Ishikawa (cell line): ENCODE measurements around the gene SLC22A3.

ENCODE experiments used
- CEBPB ChIP-seq: IDR thresholded peaks from 2 replicates; pipeline ENCODE4 v1.6.1; 2012
- CREB1 ChIP-seq: IDR thresholded peaks from 2 replicates; pipeline ENCODE4 v1.6.1; 2012; ENCODE audit warnings: low read depth
- EGR1 ChIP-seq: IDR thresholded peaks from 2 replicates; pipeline ENCODE4 v1.6.1; 2012
- EP300 ChIP-seq: IDR thresholded peaks from 2 replicates; pipeline ENCODE4 v1.6.1; 2012; ENCODE audit warnings: borderline replicate concordance
- FOXM1 ChIP-seq: IDR thresholded peaks from 2 replicates; pipeline ENCODE4 v1.6.1; 2012; ENCODE audit warnings: low read depth, borderline replicate concordance
- MAX ChIP-seq: IDR thresholded peaks from 2 replicates; pipeline ENCODE4 v1.6.1; 2012
- NFIC ChIP-seq: IDR thresholded peaks from 2 replicates; pipeline ENCODE4 v1.6.1; 2012
- RAD21 ChIP-seq: IDR thresholded peaks from 2 replicates; pipeline ENCODE4 v1.6.1; 2012; ENCODE audit warnings: low read depth
- REST ChIP-seq: IDR thresholded peaks from 2 replicates; pipeline ENCODE4 v1.6.1; 2012; ENCODE audit warnings: low read depth, mild to moderate bottlenecking
- TAF1 ChIP-seq: IDR thresholded peaks from 2 replicates; pipeline ENCODE4 v1.6.1; 2012; ENCODE audit warnings: low read depth, mild to moderate bottlenecking
- TCF12 ChIP-seq: IDR thresholded peaks from 2 replicates; pipeline ENCODE4 v1.6.1; 2012; ENCODE audit warnings: low read depth
- TEAD4 ChIP-seq: IDR thresholded peaks from 2 replicates; pipeline ENCODE4 v1.6.1; 2012
- USF1 ChIP-seq: IDR thresholded peaks from 2 replicates; pipeline ENCODE4 v1.6.1; 2012
- YY1 ChIP-seq: IDR thresholded peaks from 2 replicates; pipeline ENCODE4 v1.6.1; 2012; ENCODE audit warnings: low read depth
- ZBTB7A ChIP-seq: IDR thresholded peaks from 2 replicates; pipeline ENCODE4 v1.6.1; 2012; ENCODE audit warnings: low read depth

Gene SLC22A3

GRCh38 chr6:160400446-160400845 lies 52.3 kb downstream of the SLC22A3 start:
- TF ChIP-seq TAF1: no peak
- no peak for TF ChIP-seq CREB1
- no peak for TF ChIP-seq REST
- no peak for TF ChIP-seq YY1
- no peak for TF ChIP-seq NFIC
- TF ChIP-seq MAX: no peak
- no peak for TF ChIP-seq ZBTB7A
- no peak for TF ChIP-seq TCF12
- no peak for TF ChIP-seq RAD21
- TF ChIP-seq USF1: no peak
- TF ChIP-seq CEBPB: no peak
- no peak for TF ChIP-seq TEAD4
- TF ChIP-seq FOXM1: no peak
- TF ChIP-seq EGR1: no peak
- TF ChIP-seq EP300: no peak

- TF ChIP-seq ZBTB7A: no peak
- TF ChIP-seq NFIC: no peak
- no peak for TF ChIP-seq TCF12
- TF ChIP-seq USF1: no peak
- TF ChIP-seq CREB1: no peak
- TF ChIP-seq TEAD4: no peak
- no peak for TF ChIP-seq EGR1
- no peak for TF ChIP-seq FOXM1
Measured at GRCh38 chr6:160408528-160408927, 60.4 kb downstream of the SLC22A3 start.

- no peak for TF ChIP-seq FOXM1
- TF ChIP-seq EGR1: no peak
- no peak for TF ChIP-seq NFIC
- TF ChIP-seq USF1: no peak
- TF ChIP-seq TAF1: no peak
- no peak for TF ChIP-seq TEAD4
Measured at GRCh38 chr6:160412993-160413392, 64.8 kb downstream of the SLC22A3 start.

- TF ChIP-seq CEBPB (no peak), ZBTB7A (no peak), EGR1 (no peak), TCF12 (no peak), FOXM1 (no peak), USF1 (no peak), MAX (no peak), EP300 (no peak), TEAD4 (no peak), CREB1 (no peak), REST (no peak), YY1 (no peak), RAD21 (no peak)
Measured at GRCh38 chr6:160417146-160417545, 69.0 kb downstream of the SLC22A3 start.

- TF ChIP-seq RAD21 (no peak), EP300 (no peak), CREB1 (no peak), USF1 (no peak), TCF12 (no peak), CEBPB (no peak), TAF1 (no peak), FOXM1 (no peak), NFIC (no peak), TEAD4 (no peak), MAX (no peak), ZBTB7A (no peak), EGR1 (no peak), REST (no peak), YY1 (no peak)
Measured at GRCh38 chr6:160417550-160417949, 69.4 kb downstream of the SLC22A3 start.
